Activated CD8-positive, alpha-beta memory T cell treated with anti-CD3 and anti-CD28 coated beads for 1 hour (primary cell): ENCODE results near the gene MMP14.

ENCODE experiments used
- DNase-seq, 2 donors: peaks; one replicate each; pipeline ENCODE4 v3.0.0-alpha.2; 2020; ENCODE audit warnings: low read depth in 1 of 2; ENCODE audit errors: extremely low read depth in 1 of 2

The MMP14 gene

GRCh38 chr14:22883173-22883976, 47.0 kb downstream of the MMP14 start, which contains the start of gene REM2:
TSS of gene REM2 (plus strand) at chr14:22883222. CDS start at chr14:22883288, 66 bp downstream.
- DNase-seq, result no peak

GRCh38 chr14:22884076-22884737, 47.8 kb downstream of the MMP14 start:
- DNase-seq, result no peak

- no peak for DNase-seq
These were observed 48.5 kb downstream of the MMP14 start for GRCh38 chr14:22884738-22885523.

GRCh38 chr14:22885975-22886374, 49.6 kb downstream of the MMP14 start:
- DNase-seq, result no peak

GRCh38 chr14:22886500-22887259, 50.3 kb downstream of the MMP14 start:
- DNase-seq, result peak; percentile 21 to 57

GRCh38 chr14:22887260-22887989, 51.0 kb downstream of the MMP14 start:
- no peak for DNase-seq

- DNase-seq, result peak in 1 of 2 donors; percentile 17
These were observed 51.6 kb downstream of the MMP14 start for GRCh38 chr14:22887990-22888378.

GRCh38 chr14:22888662-22889061, 52.3 kb downstream of the MMP14 start:
- no peak for DNase-seq

- no peak for DNase-seq
These were observed 54.0 kb downstream of the MMP14 start for GRCh38 chr14:22890416-22890815.

- no peak for DNase-seq
These were observed 56.1 kb downstream of the MMP14 start for GRCh38 chr14:22892488-22892887.

- no peak for DNase-seq
These were observed 57.3 kb downstream of the MMP14 start for GRCh38 chr14:22893706-22894105.

GRCh38 chr14:22895402-22895801, 59.0 kb downstream of the MMP14 start:
- no peak for DNase-seq

- DNase-seq, result no peak
These were observed 60.0 kb downstream of the MMP14 start for GRCh38 chr14:22896356-22896755.

- DNase-seq, result no peak
These were observed 60.4 kb downstream of the MMP14 start for GRCh38 chr14:22896760-22897159.

- DNase-seq, result no peak
These were observed 61.0 kb downstream of the MMP14 start for GRCh38 chr14:22897357-22897756.
